B cell (primary cell): Measurements from ENCODE around the gene RABGAP1. TPM values are rescaled to one million over a fixed set of nuclear protein-coding genes. Genes with fewer than 3 reads are reported as not detected.
A peak's percentile ranks its signal among the peaks of the same experiment; 100 is the strongest.

Source experiments
- ATAC-seq: fragments of 200-7000 bp; cut with Tn5 transposase; one replicate; pipeline ENCODE4 v1.10.0; 2021; ENCODE audit warnings: low read depth, mild to moderate bottlenecking, moderate number of reproducible peaks, moderate library complexity
- CTCF ChIA-PET: fragments of 350-600 bp; sonication (Branson Sonifier 250); formaldehyde crosslinking; loops from one replicate; lab custom pipeline; 2021; ENCODE audit warnings: antibody characterized with exemption, inconsistent platforms; lab: Charles Lee
- POLR2A ChIA-PET: fragments of 350-600 bp; sonication (Branson Sonifier 250); formaldehyde crosslinking; loops from one replicate; lab custom pipeline; 2021; ENCODE audit warnings: antibody characterized with exemption; lab: Charles Lee
- DNase-seq: peaks from one replicate; pipeline ENCODE4 v3.0.0; 2013
- H2AFZ ChIP-seq: 2 replicates; pipeline ENCODE4 v1.6.1; 2012; ENCODE audit warnings: mild to moderate bottlenecking, low read depth, low read length; ENCODE audit not compliant: insufficient read depth, poor library complexity, severe bottlenecking
- H3K27ac ChIP-seq, 2 donors: 1 replicate in 1 of 2; 2 replicates in 1 of 2; pipeline ENCODE4 v1.5.1; 2012 to 2013; ENCODE audit warnings: low read length in 2 of 2, mild to moderate bottlenecking in 2 of 2, moderate library complexity in 1 of 2
- H3K27me3 ChIP-seq, 4 experiments: fragments of 200-600 bp in 1 of 4; sonication (generic) in 1 of 4; replicated peaks in 1 of 4; 1 replicate in 2 of 4; 2 replicates in 2 of 4; pipeline versions ENCODE4 v1.6.1 to v1.7.0; 2013 to 2016; ENCODE audit warnings: low read length in 3 of 4, mild to moderate bottlenecking in 2 of 4, mixed read lengths in 1 of 4, moderate library complexity in 1 of 4; ENCODE audit not compliant: insufficient read depth in 4 of 4, control insufficient read depth in 3 of 4; ENCODE audit errors: control extremely low read depth in 1 of 4
- H3K36me3 ChIP-seq, 2 experiments: replicated peaks in 1 of 2; 1 replicate in 1 of 2; 2 replicates in 1 of 2; pipeline versions ENCODE4 v1.6.1 to v1.7.1; 2013; ENCODE audit warnings: low read length in 1 of 2; ENCODE audit not compliant: insufficient read depth in 2 of 2, control insufficient read depth in 1 of 2; ENCODE audit errors: control extremely low read depth in 1 of 2, extremely low read depth in 1 of 2
- H3K4me1 ChIP-seq, 2 donors: fragments of 200-600 bp in 1 of 2; sonication (generic) in 1 of 2; 1 replicate in 1 of 2; 2 replicates in 1 of 2; pipeline versions ENCODE4 v1.5.1 to v1.6.1; 2013 to 2017; ENCODE audit warnings: low read length in 2 of 2; ENCODE audit not compliant: control insufficient read depth in 2 of 2, insufficient read depth in 2 of 2
- H3K4me2 ChIP-seq: replicated peaks from 2 replicates; pipeline ENCODE3; 2012; ENCODE audit warnings: mild to moderate bottlenecking, low read depth, low read length; ENCODE audit not compliant: poor library complexity, severe bottlenecking
- H3K4me3 ChIP-seq, 5 experiments: fragments of 200-600 bp in 1 of 5; sonication (generic) in 1 of 5; 1 replicate in 3 of 5; 2 replicates in 2 of 5; pipeline versions ENCODE4 v1.5.1 to v1.7.0; 2011 to 2016; ENCODE audit warnings: low read length in 4 of 5, mild to moderate bottlenecking in 4 of 5, low read depth in 2 of 5, control low read depth in 1 of 5, moderate library complexity in 1 of 5; ENCODE audit not compliant: insufficient read depth in 1 of 5; ENCODE audit errors: control extremely low read depth in 1 of 5, extremely low read depth in 1 of 5
- H3K79me2 ChIP-seq: fragments of 200-600 bp; sonication (generic); one replicate; pipeline ENCODE4 v1.6.0; 2016; ENCODE audit warnings: low read length; ENCODE audit not compliant: control insufficient read depth, insufficient read depth
- H3K9ac ChIP-seq: fragments of 200-600 bp; sonication (generic); 2 replicates; pipeline ENCODE4 v1.6.1; 2017; ENCODE audit warnings: mild to moderate bottlenecking, low read length, moderate library complexity
- H3K9me3 ChIP-seq, 3 donors: one replicate each; pipeline versions ENCODE4 v1.6.1 to v1.7.1; 2013; ENCODE audit warnings: low read length in 2 of 3; ENCODE audit not compliant: control insufficient read depth in 2 of 3, insufficient read depth in 1 of 3; ENCODE audit errors: control extremely low read depth in 1 of 3
- H4K20me1 ChIP-seq: 2 replicates; pipeline ENCODE4 v1.6.0; 2012; ENCODE audit warnings: mild to moderate bottlenecking, low read length; ENCODE audit not compliant: insufficient read depth, control insufficient read depth, poor library complexity, severe bottlenecking
- H3K27ac Mint-ChIP-seq: one replicate; pipeline ENCODE4 v1.8.0; 2021; ENCODE audit warnings: mixed read lengths
- H3K27me3 Mint-ChIP-seq: one replicate; pipeline ENCODE4 v1.8.0; 2021; ENCODE audit warnings: mixed read lengths
- H3K4me1 Mint-ChIP-seq: one replicate; pipeline ENCODE4 v1.8.0; 2021; ENCODE audit warnings: mixed read lengths
- H3K4me3 Mint-ChIP-seq: one replicate; pipeline ENCODE4 v1.8.0; 2021; ENCODE audit warnings: mixed read lengths
- H3K9me3 Mint-ChIP-seq: one replicate; pipeline ENCODE4 v1.8.0; 2022; ENCODE audit warnings: mixed read lengths; ENCODE audit not compliant: insufficient read depth
- CTCF ChIP-seq: fragments of 200-600 bp; IDR thresholded peaks from one replicate; pipeline ENCODE4 v1.8.0; 2022; ENCODE audit warnings: antibody characterized with exemption, mild to moderate bottlenecking
- EZH2 ChIP-seq: IDR thresholded peaks from 2 replicates; pipeline ENCODE4 v1.6.1; 2012; ENCODE audit warnings: borderline replicate concordance, low read depth, mild to moderate bottlenecking, moderate library complexity, low read length; ENCODE audit not compliant: insufficient read depth, poor library complexity, severe bottlenecking
- WGBS: methylation state at CpG from one replicate; pipeline ENCODE4 v1.1.5; 2013; ENCODE audit warnings: missing lambda C conversion rate; ENCODE audit not compliant: insufficient coverage; 5-methylcytosine and 5-hydroxymethylcytosine counted together
- intact Hi-C: fragments of 100-400 bp; cut with micrococcal nuclease; formaldehyde crosslinking; loops from one replicate; pipeline ENCODE4 v1.10.0; 2022
- polyA plus RNA-seq: library from polyadenylated mRNA; depleted of rRNA; stranded (reverse); fragments of >200 nt; gene quantifications from 2 replicates; pipeline ENCODE4 v1.2.3, GENCODE V29; 2012
- total RNA-seq, 2 donors: library from RNA; stranded (reverse); fragments of 120-200 nt in 1 of 2; gene quantifications; 1 replicate in 1 of 2; 2 replicates in 1 of 2; pipeline versions ENCODE4 v1.2.3 to v1.2.4, GENCODE V29; 2013 to 2022

The RABGAP1 gene
- total and polyA plus RNA-seq, 2 donors (not counting 1 experiment from before 2014, with no cell fraction given): 13.9 to 81.0 TPM

GRCh38 chr9:123111427-123112014, 170.7 kb downstream of the RABGAP1 start:
- no peaks in the 10 kb centered on the region for H3K79me2 ChIP-seq
- H3K27me3 ChIP-seq: no peaks in the 10 kb centered on the region
- Mint-ChIP-seq H3K9me3 (no peaks in the 10 kb centered on the region), H3K27ac (peak overlapping the region; percentile 85), H3K4me3 (no peak overlapping the region), H3K4me1 (peaks cover 7% of the 10 kb centered on the region), H3K27me3 (no peaks in the 10 kb centered on the region)
- no peak for TF ChIP-seq CTCF
- no peak for TF ChIP-seq EZH2
- no peaks in the 10 kb centered on the region for H3K9me3 ChIP-seq
- no peak overlapping the region for H3K4me3 ChIP-seq
- CTCF ChIA-PET: interaction anchor here (1.0 to 2.6 kb wide), 2 partner anchors 9 to 238 kb away, joined by 3 to 9 read pairs; no protein-coding TSS in a partner anchor
- peak; percentile 14 for ATAC-seq
- no peak for DNase-seq
- H2AFZ ChIP-seq: no peak overlapping the region
- no peak overlapping the region for H3K9ac ChIP-seq
- WGBS: 54% methylated on average over 7 of the region's 8 CpGs
- H3K4me1 ChIP-seq: peaks cover 0 to 9% of the 10 kb centered on the region in 2 donors
- H4K20me1 ChIP-seq: no peaks in the 10 kb centered on the region
- peak overlapping the region; percentile 11 to 67 for H3K27ac ChIP-seq
- H3K4me2 ChIP-seq: no peak overlapping the region
- peaks cover 1 to 96% of the 10 kb centered on the region in 2 experiments for H3K36me3 ChIP-seq
- POLR2A ChIA-PET: no interaction called here
- intact Hi-C loops: no loop called here
